OCI-LY7 (cell line): Measurements from ENCODE around the gene CSRNP3. TPM values are rescaled to one million over a fixed set of nuclear protein-coding genes. Genes with fewer than 3 reads are reported as not detected.

ENCODE experiments used
- BruUV-seq: library from RNA; stranded (reverse); fragments of 400-500 nt; replicated peaks from 2 replicates; lab custom pipeline; 2021; lab: Mats Ljungman, UMichigan
- CTCF ChIA-PET: fragments of 300-600 bp; sonication (Branson Sonifier 250); formaldehyde crosslinking; loops from one replicate; lab custom pipeline; 2022; ENCODE audit warnings: antibody characterized with exemption; ENCODE audit not compliant: unreplicated experiment; lab: Charles Lee
- POLR2A ChIA-PET: fragments of 300-600 bp; sonication (Branson Sonifier 250); formaldehyde crosslinking; loops from one replicate; lab custom pipeline; 2022; ENCODE audit warnings: antibody characterized with exemption; lab: Charles Lee
- DNase-seq: peaks from one replicate; pipeline ENCODE4 v3.0.0-alpha.2; 2015; ENCODE audit warnings: low spot score
- H2AFZ ChIP-seq: fragments of 200-600 bp; sonication (generic), shearing (Covaris generic); 2 replicates; pipeline ENCODE4 v1.6.1; 2014; ENCODE audit warnings: mild to moderate bottlenecking, antibody characterized with exemption, low read length, moderate library complexity
- H3K27ac ChIP-seq: fragments of 200-600 bp; sonication (generic); 2 replicates; pipeline ENCODE4 v1.5.1; 2014; ENCODE audit warnings: mixed run types, low read depth, mild to moderate bottlenecking, moderate library complexity, low read length, inconsistent platforms; ENCODE audit not compliant: poor library complexity, severe bottlenecking
- H3K36me3 ChIP-seq: fragments of 200-600 bp; sonication (generic); 2 replicates; pipeline ENCODE4 v1.6.1; 2014; ENCODE audit warnings: mild to moderate bottlenecking, antibody characterized with exemption, low read length, moderate library complexity, mixed read lengths; ENCODE audit not compliant: insufficient read depth
- H3K4me1 ChIP-seq: fragments of 200-600 bp; sonication (generic); 2 replicates; pipeline ENCODE4 v1.5.1; 2014; ENCODE audit warnings: mild to moderate bottlenecking, low read length; ENCODE audit not compliant: insufficient read depth, poor library complexity, severe bottlenecking
- H3K4me2 ChIP-seq: fragments of 200-600 bp; sonication (generic); 2 replicates; pipeline ENCODE4 v1.6.1; 2014; ENCODE audit warnings: mild to moderate bottlenecking, low read length
- H3K4me3 ChIP-seq: fragments of 200-600 bp; sonication (generic); 2 replicates; pipeline ENCODE4 v1.5.1; 2014; ENCODE audit warnings: mild to moderate bottlenecking, low read depth, low read length; ENCODE audit not compliant: poor library complexity, severe bottlenecking
- H3K79me2 ChIP-seq: fragments of 200-600 bp; sonication (generic); 2 replicates; pipeline ENCODE4 v1.6.1; 2016; ENCODE audit warnings: low read depth, mild to moderate bottlenecking, low read length, moderate library complexity, mixed read lengths; ENCODE audit not compliant: insufficient read depth
- H3K9me2 ChIP-seq: fragments of 200-600 bp; sonication (generic); 2 replicates; pipeline ENCODE4 v1.6.1; 2016; ENCODE audit warnings: mild to moderate bottlenecking, low read length, mixed read lengths; ENCODE audit not compliant: insufficient read depth
- H3K9me3 ChIP-seq: fragments of 200-600 bp; sonication (generic); 2 replicates; pipeline ENCODE4 v1.6.1; 2014; ENCODE audit warnings: mild to moderate bottlenecking, mixed run types, low read length, mixed read lengths
- H4K20me1 ChIP-seq: fragments of 200-600 bp; sonication (generic); 2 replicates; pipeline ENCODE4 v1.6.1; 2014; ENCODE audit warnings: mild to moderate bottlenecking, antibody characterized with exemption, low read length, moderate library complexity, mixed read lengths; ENCODE audit not compliant: insufficient read depth
- CTCF ChIP-seq: fragments of 200-600 bp; sonication (generic); conservative IDR thresholded peaks from 2 replicates; pipeline ENCODE4 v1.5.1; 2014; ENCODE audit warnings: mild to moderate bottlenecking, antibody characterized with exemption, low read length, moderate library complexity, mixed read lengths
- EZH2phosphoT487 ChIP-seq: fragments of 200-600 bp; sonication (generic); IDR thresholded peaks from 2 replicates; pipeline ENCODE4 v1.6.1; 2018; ENCODE audit warnings: low read depth, borderline replicate concordance, mild to moderate bottlenecking, mixed run types, antibody characterized with exemption, low read length, moderate library complexity, mixed read lengths
- intact Hi-C: fragments of 100-400 bp; cut with micrococcal nuclease; formaldehyde crosslinking; loops from one replicate; pipeline ENCODE4 v1.10.0; 2022; ENCODE audit not compliant: unreplicated experiment
- total RNA-seq, 2 experiments: library from RNA; depleted of rRNA in 1 of 2; stranded (reverse); fragments of >200 nt in 1 of 2; shearing (Covaris generic) in 1 of 2; gene quantifications; 2 replicates each; pipeline ENCODE4 v1.2.3, GENCODE V29; 2014 to 2022

Gene CSRNP3
- total RNA-seq, 2 experiments from 2014 or later, result 0.44 to 1.4 TPM

DNA sequence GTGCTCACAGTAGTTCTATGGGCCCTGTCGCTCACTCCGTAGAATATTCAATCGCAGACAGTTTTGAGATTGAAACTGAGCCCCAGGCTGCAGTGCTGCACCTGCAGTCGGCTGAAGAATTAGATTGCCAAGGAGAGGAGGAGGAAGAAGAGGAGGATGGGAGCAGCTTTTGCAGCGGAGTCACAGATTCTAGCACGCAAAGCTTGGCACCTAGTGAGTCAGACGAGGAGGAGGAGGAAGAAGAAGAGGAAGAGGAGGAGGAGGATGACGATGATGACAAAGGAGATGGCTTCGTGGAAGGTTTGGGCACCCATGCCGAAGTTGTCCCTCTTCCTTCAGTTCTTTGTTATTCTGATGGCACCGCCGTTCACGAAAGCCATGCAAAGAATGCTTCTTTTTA lies 209.4 kb downstream of the CSRNP3 start:
- Histone ChIP-seq H2AFZ (no peak overlapping the region), H3K79me2 (no peaks in the 10 kb centered on the region), H4K20me1 (no peaks in the 10 kb centered on the region), H3K4me1 (peaks cover 10% of the 10 kb centered on the region), H3K4me3 (no peak overlapping the region), H3K9me2 (no peaks in the 10 kb centered on the region), H3K4me2 (no peak overlapping the region), H3K36me3 (no peaks in the 10 kb centered on the region), H3K27ac (no peak overlapping the region), H3K9me3 (no peaks in the 10 kb centered on the region)
- POLR2A ChIA-PET, result no interaction called here
- intact Hi-C loops, result loop anchor here (10.0 kb wide), 1 partner anchor 94 kb away; no protein-coding TSS in a partner anchor
- CTCF ChIA-PET, result no interaction called here
- TF ChIP-seq EZH2phosphoT487 (no peak), CTCF (no peak)
- DNase-seq, result no peak
- BruUV-seq, result no TSS peak

- Histone ChIP-seq H3K36me3 (no peaks in the 10 kb centered on the region), H3K79me2 (no peaks in the 10 kb centered on the region), H2AFZ (no peak overlapping the region), H4K20me1 (no peaks in the 10 kb centered on the region), H3K4me3 (no peak overlapping the region), H3K4me1 (peaks cover 10% of the 10 kb centered on the region), H3K4me2 (no peak overlapping the region), H3K27ac (no peak overlapping the region), H3K9me2 (no peaks in the 10 kb centered on the region), H3K9me3 (no peaks in the 10 kb centered on the region)
- no TSS peak for BruUV-seq
- no peak for DNase-seq
- ChIA-PET POLR2A (no interaction called here), CTCF (no interaction called here)
- no peak for TF ChIP-seq CTCF
- intact Hi-C loops, result loop anchor here (10.0 kb wide), 1 partner anchor 95 kb away; no protein-coding TSS in a partner anchor
These were observed 210.1 kb downstream of the CSRNP3 start for GRCh38 chr2:165679621-165680020.

- no TSS peak for BruUV-seq
- intact Hi-C loops, result no loop called here
- CTCF ChIA-PET, result no interaction called here
These were observed 212.3 kb downstream of the CSRNP3 start for GRCh38 chr2:165681841-165682240.

More at GRCh38 chr2:165681841-165682240, 212.3 kb downstream of the CSRNP3 start:
- no peak for DNase-seq
- Histone ChIP-seq H3K36me3 (no peaks in the 10 kb centered on the region), H4K20me1 (no peaks in the 10 kb centered on the region), H2AFZ (no peak overlapping the region), H3K79me2 (no peaks in the 10 kb centered on the region), H3K9me2 (no peaks in the 10 kb centered on the region), H3K9me3 (no peaks in the 10 kb centered on the region), H3K4me1 (no peaks in the 10 kb centered on the region), H3K4me3 (no peak overlapping the region), H3K27ac (no peak overlapping the region), H3K4me2 (no peak overlapping the region)
- POLR2A ChIA-PET, result interaction anchor here (0.6 to 1.4 kb wide), 5 partner anchors 9 to 280 kb away, joined by 3 to 5 read pairs (median 4); no protein-coding TSS in a partner anchor
- TF ChIP-seq CTCF (no peak), EZH2phosphoT487 (no peak)
